ENCODE measurements around the gene SLC16A3. TPM values are rescaled to one million over a fixed set of nuclear protein-coding genes. Genes with fewer than 3 reads are reported as not detected.

The SLC16A3 gene
- total RNA-seq, 1 experiment from 2014 or later = 198 TPM

GRCh38 chr17:82232322-82232820 is 3.5 kb downstream of the SLC16A3 start:
- peak overlapping the region; percentile 72; the same call in 1 of the 2 replicates for H3K4me3 ChIP-seq

DNA sequence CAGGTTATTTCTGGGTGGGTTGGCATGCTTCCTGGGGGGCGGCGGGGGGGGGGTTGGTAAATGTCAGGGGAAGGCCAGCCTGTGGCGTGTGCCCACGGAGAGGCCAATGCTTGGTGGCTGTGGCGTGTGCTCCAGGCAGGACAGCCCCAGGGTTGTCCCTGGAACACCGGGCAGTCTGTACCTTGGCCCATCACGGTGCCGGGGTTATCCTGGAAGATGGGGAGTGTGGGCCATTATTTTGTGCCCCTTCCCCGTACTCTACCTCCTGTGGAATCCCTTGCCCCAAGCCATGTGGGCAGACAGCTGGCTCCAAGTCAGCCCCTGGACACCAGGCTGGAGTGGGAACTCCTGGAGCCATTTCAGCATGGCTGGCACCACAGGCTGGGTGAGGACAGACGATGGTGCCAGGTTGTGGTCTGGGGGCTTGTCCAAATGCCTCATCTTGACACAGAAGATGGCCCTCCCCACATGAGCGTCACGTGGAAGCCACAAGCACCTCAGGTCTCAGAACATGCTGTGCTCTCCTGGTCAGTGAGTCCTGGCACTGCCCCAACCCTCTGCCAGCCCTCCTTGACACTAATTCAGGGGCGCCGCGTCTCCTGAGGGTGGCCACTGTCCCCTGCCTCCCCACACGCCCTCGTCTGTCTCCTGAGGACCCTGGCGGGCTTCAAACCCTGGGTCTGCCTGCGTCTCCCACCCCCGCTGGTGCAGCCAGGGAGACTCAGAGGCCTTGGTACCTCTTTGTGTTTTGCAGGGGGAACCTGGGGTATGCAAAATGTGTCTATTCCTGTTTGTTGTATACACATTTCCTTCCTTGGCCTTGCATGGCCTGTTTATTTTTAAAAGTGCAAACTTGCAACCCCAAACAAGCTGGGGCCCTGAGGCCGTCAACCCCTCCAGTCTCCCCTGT is 4.3 kb downstream of the SLC16A3 start:
- H3K9me2 ChIP-seq (ENCODE audit: insufficient read depth) = no peaks in the 10 kb centered on the region
- no TSS peak for BruUV-seq (replicated peaks)
- ChIA-PET CTCF (no interaction called here), POLR2A (ENCODE audit: unreplicated experiment) (no interaction called here)
- TF ChIP-seq EZH2 (IDR thresholded peaks at IDR 0.05; ENCODE audit: low read depth) = no peak
- TF ChIP-seq, protein P1, sequence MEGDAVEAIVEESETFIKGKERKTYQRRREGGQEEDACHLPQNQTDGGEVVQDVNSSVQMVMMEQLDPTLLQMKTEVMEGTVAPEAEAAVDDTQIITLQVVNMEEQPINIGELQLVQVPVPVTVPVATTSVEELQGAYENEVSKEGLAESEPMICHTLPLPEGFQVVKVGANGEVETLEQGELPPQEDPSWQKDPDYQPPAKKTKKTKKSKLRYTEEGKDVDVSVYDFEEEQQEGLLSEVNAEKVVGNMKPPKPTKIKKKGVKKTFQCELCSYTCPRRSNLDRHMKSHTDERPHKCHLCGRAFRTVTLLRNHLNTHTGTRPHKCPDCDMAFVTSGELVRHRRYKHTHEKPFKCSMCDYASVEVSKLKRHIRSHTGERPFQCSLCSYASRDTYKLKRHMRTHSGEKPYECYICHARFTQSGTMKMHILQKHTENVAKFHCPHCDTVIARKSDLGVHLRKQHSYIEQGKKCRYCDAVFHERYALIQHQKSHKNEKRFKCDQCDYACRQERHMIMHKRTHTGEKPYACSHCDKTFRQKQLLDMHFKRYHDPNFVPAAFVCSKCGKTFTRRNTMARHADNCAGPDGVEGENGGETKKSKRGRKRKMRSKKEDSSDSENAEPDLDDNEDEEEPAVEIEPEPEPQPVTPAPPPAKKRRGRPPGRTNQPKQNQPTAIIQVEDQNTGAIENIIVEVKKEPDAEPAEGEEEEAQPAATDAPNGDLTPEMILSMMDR (conservative IDR thresholded peaks at IDR 0.05) = no peak
- no peak overlapping the region for H3K27ac ChIP-seq
- no peaks in the 10 kb centered on the region for H3K36me3 ChIP-seq (ENCODE audit: low read depth)
- H2AFZ ChIP-seq = no peak overlapping the region
- H3K4me1 ChIP-seq (replicated peaks; ENCODE audit: insufficient read depth) = peaks cover 41% of the 10 kb centered on the region
- intact Hi-C loops (cut with micrococcal nuclease; ENCODE audit: unreplicated experiment) = loop anchor here (5.0 to 10.0 kb wide), 2 partner anchors 126 to 262 kb away; no protein-coding TSS in a partner anchor
- peaks cover 55% of the 10 kb centered on the region for H4K20me1 ChIP-seq (ENCODE audit: insufficient read depth)
- H3K4me3 ChIP-seq = no peak overlapping the region
- DNase-seq = no peak
- H3K9me3 ChIP-seq (ENCODE audit: insufficient read depth, low read depth) = no peaks in the 10 kb centered on the region
- no peaks in the 10 kb centered on the region for H3K27me3 ChIP-seq (ENCODE audit: insufficient read depth, low read depth)
- H3F3A ChIP-seq (ENCODE audit: insufficient read depth, low read depth) = peaks cover 38% of the 10 kb centered on the region; the same call in 1 of the 2 replicates
- peak overlapping the region; percentile 13; the same call in 1 of the 2 replicates for H3K4me2 ChIP-seq
- H3K79me2 ChIP-seq (ENCODE audit: low read depth) = peaks cover 64% of the 10 kb centered on the region

More at GRCh38 chr17:82232322-82232820, 3.5 kb downstream of the SLC16A3 start:
- intact Hi-C loops (cut with micrococcal nuclease; ENCODE audit: unreplicated experiment) = loop anchor here (5.0 to 10.0 kb wide), 2 partner anchors 125 to 262 kb away; no protein-coding TSS in a partner anchor
- no peak for DNase-seq
- peaks cover 41% of the 10 kb centered on the region for H3K4me1 ChIP-seq (replicated peaks; ENCODE audit: insufficient read depth)
- peaks cover 50% of the 10 kb centered on the region for H4K20me1 ChIP-seq (ENCODE audit: insufficient read depth)
- H3K4me2 ChIP-seq = peak overlapping the region; percentile 79
- CTCF ChIA-PET = no interaction called here
- no peaks in the 10 kb centered on the region for H3K36me3 ChIP-seq (ENCODE audit: low read depth)
- no peak overlapping the region for H2AFZ ChIP-seq
- no peaks in the 10 kb centered on the region for H3K27me3 ChIP-seq (ENCODE audit: insufficient read depth, low read depth)
- no peaks in the 10 kb centered on the region for H3K9me3 ChIP-seq (ENCODE audit: insufficient read depth, low read depth)
- H3K27ac ChIP-seq = no peak overlapping the region
- peaks cover 64% of the 10 kb centered on the region for H3K79me2 ChIP-seq (ENCODE audit: low read depth)
- no peaks in the 10 kb centered on the region for H3K9me2 ChIP-seq (ENCODE audit: insufficient read depth)
- no peak for TF ChIP-seq EZH2 (IDR thresholded peaks at IDR 0.05; ENCODE audit: low read depth)
- TF ChIP-seq, protein P1 (conservative IDR thresholded peaks at IDR 0.05) = no peak
- peaks cover 38% of the 10 kb centered on the region; the same call in 1 of the 2 replicates for H3F3A ChIP-seq (ENCODE audit: insufficient read depth, low read depth)
- BruUV-seq (replicated peaks) = no TSS peak
- POLR2A ChIA-PET (ENCODE audit: unreplicated experiment) = no interaction called here

- CTCF ChIA-PET = interaction anchor here (1.1 kb wide), 1 partner anchor 28 kb away, joined by 8 read pairs; no protein-coding TSS in a partner anchor
- TF ChIP-seq, protein P1 (conservative IDR thresholded peaks at IDR 0.05) = no peak
- TF ChIP-seq EZH2 (IDR thresholded peaks at IDR 0.05; ENCODE audit: low read depth) = no peak
- Histone ChIP-seq H3K9me2 (ENCODE audit: insufficient read depth) (no peaks in the 10 kb centered on the region), H3K9me3 (ENCODE audit: insufficient read depth, low read depth) (no peaks in the 10 kb centered on the region), H3K4me3 (peak overlapping the region; percentile 14; the same call in 1 of the 2 replicates), H3K27me3 (ENCODE audit: insufficient read depth, low read depth) (no peaks in the 10 kb centered on the region), H4K20me1 (ENCODE audit: insufficient read depth) (peaks cover 65% of the 10 kb centered on the region), H3K79me2 (ENCODE audit: low read depth) (peaks cover 60% of the 10 kb centered on the region), H2AFZ (no peak overlapping the region), H3K4me1 (replicated peaks; ENCODE audit: insufficient read depth) (peaks cover 41% of the 10 kb centered on the region), H3K36me3 (ENCODE audit: low read depth) (no peaks in the 10 kb centered on the region), H3K4me2 (peak overlapping the region; percentile 67), H3K27ac (no peak overlapping the region), H3F3A (ENCODE audit: insufficient read depth, low read depth) (peaks cover 47% of the 10 kb centered on the region; the same call in 1 of the 2 replicates)
- intact Hi-C loops (cut with micrococcal nuclease; ENCODE audit: unreplicated experiment) = loop anchor here (5.0 to 10.0 kb wide), 2 partner anchors 127 to 260 kb away; no protein-coding TSS in a partner anchor
- DNase-seq = peak; percentile 81 to 84
- POLR2A ChIA-PET (ENCODE audit: unreplicated experiment) = interaction anchor here (0.6 to 1.1 kb wide), 4 partner anchors 12 to 136 kb away, joined by 3 to 5 read pairs (median 4); no protein-coding TSS in a partner anchor
- no TSS peak for BruUV-seq (replicated peaks)
These were observed 5.6 kb downstream of the SLC16A3 start for GRCh38 chr17:82234211-82235055.

All from PC-9 (cell line).